AG10803 (cell line): Measurements from ENCODE around the gene PLXNA3.

Experiments
- DNase-seq: peaks from one replicate; pipeline ENCODE4 v3.0.0; 2010; ENCODE audit warnings: low read depth
- H3K4me3 ChIP-seq: 2 replicates; pipeline ENCODE4 v1.5.1; 2011; ENCODE audit warnings: mild to moderate bottlenecking, low read length, control low read depth
- CTCF ChIP-seq: conservative IDR thresholded peaks from 2 replicates; pipeline ENCODE4 v1.5.1; 2011; ENCODE audit warnings: mild to moderate bottlenecking, low read length, control low read depth, inconsistent platforms

The PLXNA3 gene

GRCh38 chrX:154519389-154519788 is 61.3 kb downstream of the PLXNA3 start:
- DNase-seq = no peak
- no peak overlapping the region for H3K4me3 ChIP-seq
- TF ChIP-seq CTCF = no peak

- no peak overlapping the region for H3K4me3 ChIP-seq
- no peak for TF ChIP-seq CTCF
- DNase-seq = no peak
Measured at GRCh38 chrX:154525606-154526490, 67.8 kb downstream of the PLXNA3 start.

- peak; percentile 74 for DNase-seq
- peak overlapping the region; percentile 53 for H3K4me3 ChIP-seq
- peak; percentile 61 for TF ChIP-seq CTCF
Measured at GRCh38 chrX:154526901-154527675, 69.0 kb downstream of the PLXNA3 start.
